BLaER1 treated with 17β-estradiol and CSF1 and Interleukin-3, amounts not matched to agents 10 nM and 100 nM (cell line): ENCODE data around the gene NUBP2.

Experiments used
- H3K27ac ChIP-seq, 11 experiments: shearing (Covaris generic); formaldehyde crosslinking; 2 replicates each; pipeline ENCODE4 v1.8.1; 2022
- H3K27me3 ChIP-seq, 11 experiments: shearing (Covaris generic); formaldehyde crosslinking; 2 replicates each; pipeline ENCODE4 v1.8.1; 2022
- H3K36me3 ChIP-seq, 11 experiments: shearing (Covaris generic); formaldehyde crosslinking; 2 replicates each; pipeline ENCODE4 v1.8.1; 2022
- H3K4me1 ChIP-seq, 10 experiments: shearing (Covaris generic); formaldehyde crosslinking; 2 replicates each; pipeline ENCODE4 v1.8.1; 2022
- H3K4me2 ChIP-seq, 11 experiments: shearing (Covaris generic); formaldehyde crosslinking; 2 replicates each; pipeline ENCODE4 v1.8.1; 2022
- H3K4me3 ChIP-seq, 10 experiments: shearing (Covaris generic); formaldehyde crosslinking; 2 replicates each; pipeline ENCODE4 v1.8.1; 2022
- H3K9ac ChIP-seq, 11 experiments: shearing (Covaris generic); formaldehyde crosslinking; 2 replicates each; pipeline ENCODE4 v1.8.1; 2022
- H3K9me3 ChIP-seq, 11 experiments: shearing (Covaris generic); formaldehyde crosslinking; replicated peaks in 1 of 11; 2 replicates each; pipeline ENCODE4 v1.8.1; 2022
- H4K20me1 ChIP-seq, 11 experiments: shearing (Covaris generic); formaldehyde crosslinking; 2 replicates each; pipeline ENCODE4 v1.8.1; 2022
- Cebpa-rat ChIP-seq, 11 experiments: shearing (Covaris generic); IDR thresholded peaks; 2 replicates each; pipeline ENCODE4 v1.8.1; 2022

NUBP2 gene

DNA sequence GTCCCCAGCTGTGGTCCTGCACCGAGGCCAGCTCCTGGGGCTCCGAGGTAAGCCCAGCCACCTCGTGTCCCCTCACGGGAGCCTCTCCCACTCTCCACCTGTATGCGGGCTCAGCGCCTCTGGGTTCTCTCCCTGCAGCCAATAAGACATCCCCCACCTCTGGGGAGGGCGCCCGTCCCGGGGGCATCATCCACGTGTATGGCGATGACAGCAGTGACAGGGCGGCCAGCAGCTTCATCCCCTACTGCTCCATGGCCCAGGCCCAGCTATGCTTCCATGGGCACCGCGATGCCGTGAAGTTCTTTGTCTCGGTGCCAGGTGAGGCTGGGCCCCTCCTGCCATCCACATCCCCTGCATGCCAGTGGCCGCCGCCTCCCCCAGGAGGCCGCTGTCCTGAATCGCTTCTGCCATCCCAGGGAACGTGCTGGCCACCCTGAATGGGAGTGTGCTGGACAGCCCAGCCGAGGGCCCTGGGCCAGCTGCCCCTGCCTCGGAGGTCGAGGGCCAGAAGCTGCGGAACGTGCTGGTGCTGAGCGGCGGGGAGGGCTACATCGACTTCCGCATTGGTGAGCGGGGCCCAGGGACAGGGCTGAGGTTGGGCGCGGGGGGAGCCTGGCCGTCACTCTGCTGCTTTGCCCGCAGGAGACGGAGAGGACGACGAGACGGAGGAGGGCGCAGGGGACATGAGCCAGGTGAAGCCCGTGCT is 14.5 kb upstream of the NUBP2 start:
- no peak overlapping the region for H3K4me3 ChIP-seq
- H3K36me3 ChIP-seq, result peaks cover 47 to 73% (median 67%) of the 10 kb centered on the region in 11 experiments
- peaks cover 11 to 24% (median 16%) of the 10 kb centered on the region in 10 experiments for H3K4me1 ChIP-seq
- H3K27ac ChIP-seq, result no peak overlapping the region
- peaks cover 11 to 77% (median 38%) of the 10 kb centered on the region in 11 experiments; a peak in 21 of 22 replicates for H4K20me1 ChIP-seq
- H3K9ac ChIP-seq, result no peak overlapping the region
- no peak for TF ChIP-seq Cebpa-rat (IDR thresholded peaks at IDR 0.05)
- H3K4me2 ChIP-seq, result no peak overlapping the region
- H3K27me3 ChIP-seq, result no peaks in the 10 kb centered on the region
- no peaks in the 10 kb centered on the region for H3K9me3 ChIP-seq

DNA sequence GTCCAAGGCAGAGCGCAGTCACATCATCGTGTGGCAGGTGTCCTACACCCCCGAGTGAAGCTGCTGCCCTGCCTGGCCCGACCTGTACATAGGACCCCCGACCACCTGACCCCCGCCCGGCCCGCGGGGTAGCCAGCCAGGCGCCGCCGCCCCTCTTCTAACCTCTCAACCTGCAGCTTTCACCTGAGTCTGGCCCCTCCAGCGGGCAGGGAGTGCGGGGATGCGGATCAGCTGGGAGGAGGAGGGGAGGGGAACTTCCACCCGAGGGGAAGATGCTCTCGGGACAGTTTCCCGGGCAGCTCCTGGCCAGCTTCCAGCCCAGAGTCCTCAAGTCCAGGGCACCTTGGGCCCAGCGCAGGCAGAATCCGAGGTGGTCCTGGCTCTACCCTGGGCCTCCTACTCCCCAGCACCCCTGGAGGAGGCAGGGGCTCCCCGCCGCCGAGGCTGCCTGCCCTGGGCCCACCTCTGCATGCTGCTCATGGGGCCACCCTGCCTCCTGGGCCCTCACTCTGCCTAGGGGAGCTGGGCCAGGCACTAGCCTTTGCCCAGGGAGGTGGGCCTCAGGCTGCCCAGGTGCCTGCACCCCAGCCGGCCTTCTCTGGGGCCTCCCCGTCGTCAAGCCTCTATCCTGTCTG is 13.9 kb upstream of the NUBP2 start:
- Histone ChIP-seq H3K27me3 (no peaks in the 10 kb centered on the region), H3K4me1 (peaks cover 9 to 19% (median 14%) of the 10 kb centered on the region in 10 experiments), H3K9ac (peak overlapping the region in 2 of 11 experiments; percentile 5 to 33; a peak in 2 of 22 replicates), H3K27ac (no peak overlapping the region), H4K20me1 (peaks cover 9 to 75% (median 37%) of the 10 kb centered on the region in 11 experiments; a peak in 21 of 22 replicates), H3K9me3 (no peaks in the 10 kb centered on the region), H3K4me3 (no peak overlapping the region), H3K4me2 (no peak overlapping the region), H3K36me3 (peaks cover 46 to 70% (median 66%) of the 10 kb centered on the region in 11 experiments)
- TF ChIP-seq Cebpa-rat (IDR thresholded peaks at IDR 0.05), result no peak

DNA sequence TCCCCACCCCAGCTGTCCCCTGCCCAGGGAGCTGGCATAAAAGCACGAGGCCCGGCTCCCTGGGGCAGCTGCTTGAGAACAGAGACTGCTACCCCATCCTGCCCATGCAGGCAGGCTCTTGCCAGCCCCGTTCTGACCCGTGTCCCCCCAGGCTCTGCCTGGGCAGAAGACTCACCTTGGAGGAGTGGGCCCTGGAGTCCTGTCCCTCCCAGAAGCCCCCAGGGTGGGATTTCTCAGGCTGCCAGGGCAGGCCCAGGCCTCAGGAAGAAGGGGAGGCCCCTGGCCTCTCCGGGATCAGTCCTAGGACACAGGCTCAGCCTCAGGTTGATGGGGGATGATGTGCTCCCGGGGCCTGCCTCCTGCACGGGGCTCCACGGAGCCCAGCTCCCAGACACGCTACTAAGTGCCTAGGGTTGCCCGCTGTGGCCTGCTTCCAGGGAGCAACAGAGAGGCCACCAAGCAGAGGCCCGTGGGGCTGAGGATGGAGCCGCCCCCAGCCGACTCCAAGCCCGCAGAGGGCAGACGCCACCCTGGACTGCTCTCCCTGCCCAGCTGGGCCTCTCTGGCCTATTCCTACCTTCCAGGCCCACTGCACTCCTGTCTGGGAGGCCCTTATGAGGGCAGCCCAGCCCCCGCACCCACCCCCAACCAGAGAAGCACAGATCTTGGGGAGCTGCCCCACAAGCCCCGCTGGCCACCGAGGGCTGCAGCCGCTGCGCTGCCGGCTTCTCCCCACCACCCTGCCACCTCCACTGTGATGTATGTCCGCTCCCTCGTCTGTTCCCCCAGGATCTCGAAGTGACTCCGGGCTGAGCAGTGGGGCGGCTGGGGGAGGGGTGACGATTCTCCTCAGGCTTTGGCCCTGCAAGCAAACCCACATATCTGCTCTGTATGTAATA is 13.1 kb upstream of the NUBP2 start:
- Histone ChIP-seq H3K27ac (no peak overlapping the region), H3K36me3 (peaks cover 39 to 63% (median 59%) of the 10 kb centered on the region in 11 experiments), H3K9ac (peak overlapping the region in 5 of 11 experiments; percentile 5 to 98 (median 95); a peak in 4 of 22 replicates), H3K4me1 (peaks cover 17 to 23% (median 19%) of the 10 kb centered on the region in 10 experiments), H3K4me2 (peak overlapping the region in 10 of 11 experiments; percentile 95 to 100 (median 99); a peak in 17 of 22 replicates), H3K27me3 (no peaks in the 10 kb centered on the region), H3K9me3 (no peaks in the 10 kb centered on the region), H4K20me1 (peaks cover 16 to 75% (median 43%) of the 10 kb centered on the region in 11 experiments; a peak in 21 of 22 replicates), H3K4me3 (peak overlapping the region in 2 of 10 experiments; percentile 89 to 97; a peak in 1 of 20 replicates)
- TF ChIP-seq Cebpa-rat (IDR thresholded peaks at IDR 0.05), result no peak

DNA sequence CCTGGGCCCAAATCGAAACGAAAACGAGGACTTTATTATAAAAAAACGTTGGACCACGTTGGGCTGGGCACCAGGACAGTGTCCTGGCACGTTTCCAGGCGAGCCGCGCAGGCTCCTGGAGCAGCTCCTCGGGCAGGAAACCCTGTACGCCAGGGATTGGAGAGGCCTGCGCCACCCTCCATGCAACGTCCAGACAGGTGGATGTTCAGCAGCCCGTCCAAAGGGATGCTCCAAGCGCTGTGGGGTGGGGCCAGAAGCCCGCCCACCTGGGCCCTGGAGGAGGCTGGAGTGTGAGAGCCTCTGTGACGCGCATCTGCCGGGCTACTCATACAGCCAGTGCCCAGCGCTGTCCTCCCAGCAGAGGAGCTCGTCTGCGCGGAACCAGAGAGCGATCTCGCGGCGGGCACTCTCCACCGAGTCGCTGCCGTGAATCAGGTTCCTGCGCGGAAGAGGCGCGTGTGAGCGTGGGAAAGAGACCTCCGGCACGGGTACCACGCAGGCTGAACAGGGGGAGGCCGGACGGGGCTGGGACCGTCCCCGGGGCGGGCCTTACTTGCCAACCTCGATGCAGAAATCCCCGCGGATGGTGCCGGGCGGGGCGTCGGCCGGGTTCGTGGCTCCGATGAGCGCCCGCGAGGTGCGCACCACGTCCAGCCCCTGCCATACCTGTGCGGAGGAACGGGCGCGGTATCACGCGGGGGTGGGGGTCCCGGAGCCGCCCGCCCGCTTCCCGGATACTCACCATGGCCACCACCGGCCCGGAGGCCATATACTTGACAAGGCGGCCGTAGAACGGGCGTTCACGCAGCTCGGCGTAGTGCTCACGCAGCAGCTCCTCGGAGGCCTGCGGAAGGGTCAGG is 12.2 kb upstream of the NUBP2 start:
- Histone ChIP-seq H3K4me1 (peaks cover 24 to 32% (median 28%) of the 10 kb centered on the region in 10 experiments), H4K20me1 (peaks cover 25 to 75% (median 48%) of the 10 kb centered on the region in 11 experiments; a peak in 21 of 22 replicates), H3K4me2 (peak overlapping the region; percentile 95 to 100 (median 99)), H3K27me3 (no peaks in the 10 kb centered on the region), H3K27ac (peak overlapping the region; percentile 32 to 96 (median 94); a peak in 18 of 22 replicates), H3K4me3 (peak overlapping the region; percentile 82 to 97 (median 94)), H3K36me3 (peaks cover 37 to 63% (median 56%) of the 10 kb centered on the region in 11 experiments), H3K9me3 (no peaks in the 10 kb centered on the region), H3K9ac (peak overlapping the region; percentile 92 to 98 (median 96))
- TF ChIP-seq Cebpa-rat (IDR thresholded peaks at IDR 0.05), result no peak

DNA sequence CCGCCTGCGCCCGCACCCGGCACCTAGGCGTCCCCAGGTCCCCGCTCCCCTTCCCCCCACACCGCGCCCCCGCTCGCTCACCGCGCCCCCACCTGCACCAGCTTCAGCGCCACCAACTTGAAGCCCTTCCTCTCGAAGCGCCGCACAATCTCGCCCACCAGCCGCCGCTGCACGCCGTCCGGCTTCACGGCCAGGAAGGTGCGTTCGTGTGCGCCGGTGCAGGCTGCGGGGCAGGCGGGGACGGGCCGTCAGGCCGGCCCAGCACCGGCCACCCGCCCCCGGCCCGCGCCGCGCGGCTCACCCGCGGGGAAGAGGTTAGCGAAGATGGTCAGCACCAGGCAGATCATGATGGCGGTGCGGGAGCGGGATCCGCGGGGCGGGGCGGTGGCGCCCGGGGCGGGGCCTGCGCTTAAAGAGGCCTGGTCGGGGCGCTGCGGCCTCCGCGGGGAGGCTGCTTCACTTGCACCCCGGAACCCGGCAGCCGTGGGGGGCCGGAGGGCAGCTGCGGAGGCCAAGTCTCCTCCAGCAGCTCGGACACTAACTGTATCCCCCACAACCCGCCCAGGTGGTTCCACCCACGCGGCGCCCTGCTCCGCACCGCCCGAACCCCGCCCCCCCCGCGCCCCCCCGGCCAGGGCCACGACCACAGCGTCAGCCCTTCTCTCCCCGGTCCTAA is 11.4 kb upstream of the NUBP2 start, which contains the start of gene NME3:
Gene NME3 (minus strand): TSS at position 356 of the 676 bp plus-strand sequence. CDS start 9 bp downstream, at position 347.
- Histone ChIP-seq H3K4me3 (peak within 1 kb of the TSS; percentile 82 to 97 (median 94)), H3K4me1 (peaks cover 28 to 38% (median 33%) of the 10 kb centered on the region in 10 experiments), H3K36me3 (peaks cover 37 to 63% (median 56%) of the 10 kb centered on the region in 11 experiments; a peak in 21 of 22 replicates), H3K27me3 (no peaks in the 10 kb centered on the region), H3K27ac (peak within 1 kb of the TSS; percentile 35 to 96 (median 94); a peak in 21 of 22 replicates), H4K20me1 (peaks cover 33 to 82% (median 53%) of the 10 kb centered on the region in 11 experiments; a peak in 21 of 22 replicates), H3K4me2 (peak within 1 kb of the TSS; percentile 95 to 100 (median 99)), H3K9me3 (no peaks in the 10 kb centered on the region), H3K9ac (peak within 1 kb of the TSS; percentile 92 to 98 (median 96))
- TF ChIP-seq Cebpa-rat (IDR thresholded peaks at IDR 0.05), result no peak

DNA sequence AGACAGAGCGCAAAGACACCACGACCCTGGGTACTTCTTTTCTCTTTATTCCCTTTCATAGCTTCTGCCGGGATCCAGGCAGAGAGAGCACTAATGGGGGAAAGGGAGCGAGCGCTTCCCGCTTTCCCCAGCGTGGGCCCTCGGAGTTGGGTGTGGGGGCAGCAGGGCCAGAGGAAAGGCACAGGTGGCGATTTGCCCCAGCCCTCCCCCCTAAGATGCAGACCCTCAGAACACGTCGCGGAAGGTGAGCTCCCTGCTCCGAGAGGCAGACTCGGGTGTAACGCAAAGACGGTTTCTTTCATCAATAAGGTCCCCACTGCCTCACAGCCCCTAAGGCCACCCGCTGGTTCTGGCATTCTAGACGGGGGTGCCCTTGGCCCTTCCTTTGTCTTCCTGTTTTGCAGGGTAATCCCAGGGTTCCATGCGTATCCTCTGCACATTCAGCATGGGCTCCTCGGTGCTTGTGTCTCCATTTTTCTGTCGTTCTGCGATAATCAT is 10.8 kb upstream of the NUBP2 start:
- peak overlapping the region; percentile 95 to 100 (median 99) for H3K4me2 ChIP-seq
- peak overlapping the region; percentile 28 to 96 (median 94); a peak in 20 of 22 replicates for H3K27ac ChIP-seq
- H3K9me3 ChIP-seq, result no peaks in the 10 kb centered on the region
- peaks cover 40 to 63% (median 58%) of the 10 kb centered on the region in 11 experiments; a peak in 21 of 22 replicates for H3K36me3 ChIP-seq
- H4K20me1 ChIP-seq, result peaks cover 39 to 85% (median 58%) of the 10 kb centered on the region in 11 experiments; a peak in 21 of 22 replicates
- peak overlapping the region; percentile 82 to 97 (median 94) for H3K4me3 ChIP-seq
- H3K9ac ChIP-seq, result peak overlapping the region; percentile 92 to 98 (median 96)
- peaks cover 28 to 42% (median 34%) of the 10 kb centered on the region in 10 experiments for H3K4me1 ChIP-seq
- no peaks in the 10 kb centered on the region for H3K27me3 ChIP-seq
- TF ChIP-seq Cebpa-rat (IDR thresholded peaks at IDR 0.05), result no peak

DNA sequence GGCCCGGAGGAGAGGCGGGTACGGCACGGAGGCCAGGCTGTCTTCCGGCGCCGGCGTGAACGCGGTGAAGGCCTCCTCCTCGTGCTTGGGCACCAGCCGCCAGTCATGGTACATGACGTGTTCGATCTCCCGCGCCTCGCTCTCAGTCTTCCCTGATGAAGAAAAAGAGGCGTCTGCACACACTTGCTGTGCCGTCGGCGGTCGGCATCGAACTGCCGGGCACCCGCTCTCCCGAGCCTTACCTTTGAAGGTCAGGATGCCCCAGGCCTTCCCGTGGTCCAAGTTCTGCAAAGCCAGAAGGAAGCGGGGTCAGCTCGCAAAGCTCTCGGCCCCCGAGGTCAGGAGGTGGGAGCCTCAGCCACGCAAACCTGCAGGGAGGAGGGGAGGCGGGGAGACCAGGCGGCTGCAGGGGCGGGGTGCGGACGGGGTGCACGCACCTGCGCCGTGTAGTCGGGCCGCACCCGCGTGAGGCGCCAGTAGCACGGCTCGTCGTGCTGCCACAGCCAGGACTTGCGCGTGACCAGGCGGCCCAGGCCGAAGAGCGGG is 10.3 kb upstream of the NUBP2 start, which contains the start of gene EME2:
Gene EME2 (plus strand): TSS at position 449 of the 546 bp plus-strand sequence. CDS start 418 bp downstream, outside the sequence.
- no peaks in the 10 kb centered on the region for H3K27me3 ChIP-seq
- TF ChIP-seq Cebpa-rat (IDR thresholded peaks at IDR 0.05), result no peak
- H3K27ac ChIP-seq, result peak within 1 kb of the TSS; percentile 90 to 96 (median 94)
- peaks cover 40 to 63% (median 58%) of the 10 kb centered on the region in 11 experiments for H3K36me3 ChIP-seq
- H3K4me3 ChIP-seq, result peak within 1 kb of the TSS; percentile 82 to 97 (median 94)
- peak within 1 kb of the TSS; percentile 96 to 100 (median 99) for H3K4me2 ChIP-seq
- peak within 1 kb of the TSS; percentile 92 to 98 (median 96) for H3K9ac ChIP-seq
- no peaks in the 10 kb centered on the region for H3K9me3 ChIP-seq
- H3K4me1 ChIP-seq, result peaks cover 28 to 47% (median 34%) of the 10 kb centered on the region in 10 experiments
- H4K20me1 ChIP-seq, result peaks cover 44 to 88% (median 63%) of the 10 kb centered on the region in 11 experiments; a peak in 21 of 22 replicates
